ENCODE data around the gene NFKBIE.

NFKBIE gene

GRCh38 chr6:44300292-44300823 lies 35.0 kb upstream of the NFKBIE start:
- Mint-ChIP-seq H3K27ac (no peak overlapping the region), H3K27me3 (ENCODE audit: low read depth, poor library complexity) (peaks cover 40% of the 10 kb centered on the region), H3K4me1 (peaks cover 13% of the 10 kb centered on the region), H3K36me3 (ENCODE audit: low read depth) (peaks cover 44% of the 10 kb centered on the region), H3K9me3 (no peaks in the 10 kb centered on the region), H3K4me3 (no peak overlapping the region)
- DNase-seq, result no peak
- TF ChIP-seq, protein P1, sequence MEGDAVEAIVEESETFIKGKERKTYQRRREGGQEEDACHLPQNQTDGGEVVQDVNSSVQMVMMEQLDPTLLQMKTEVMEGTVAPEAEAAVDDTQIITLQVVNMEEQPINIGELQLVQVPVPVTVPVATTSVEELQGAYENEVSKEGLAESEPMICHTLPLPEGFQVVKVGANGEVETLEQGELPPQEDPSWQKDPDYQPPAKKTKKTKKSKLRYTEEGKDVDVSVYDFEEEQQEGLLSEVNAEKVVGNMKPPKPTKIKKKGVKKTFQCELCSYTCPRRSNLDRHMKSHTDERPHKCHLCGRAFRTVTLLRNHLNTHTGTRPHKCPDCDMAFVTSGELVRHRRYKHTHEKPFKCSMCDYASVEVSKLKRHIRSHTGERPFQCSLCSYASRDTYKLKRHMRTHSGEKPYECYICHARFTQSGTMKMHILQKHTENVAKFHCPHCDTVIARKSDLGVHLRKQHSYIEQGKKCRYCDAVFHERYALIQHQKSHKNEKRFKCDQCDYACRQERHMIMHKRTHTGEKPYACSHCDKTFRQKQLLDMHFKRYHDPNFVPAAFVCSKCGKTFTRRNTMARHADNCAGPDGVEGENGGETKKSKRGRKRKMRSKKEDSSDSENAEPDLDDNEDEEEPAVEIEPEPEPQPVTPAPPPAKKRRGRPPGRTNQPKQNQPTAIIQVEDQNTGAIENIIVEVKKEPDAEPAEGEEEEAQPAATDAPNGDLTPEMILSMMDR (IDR thresholded peaks at IDR 0.05), result no peak

DNA sequence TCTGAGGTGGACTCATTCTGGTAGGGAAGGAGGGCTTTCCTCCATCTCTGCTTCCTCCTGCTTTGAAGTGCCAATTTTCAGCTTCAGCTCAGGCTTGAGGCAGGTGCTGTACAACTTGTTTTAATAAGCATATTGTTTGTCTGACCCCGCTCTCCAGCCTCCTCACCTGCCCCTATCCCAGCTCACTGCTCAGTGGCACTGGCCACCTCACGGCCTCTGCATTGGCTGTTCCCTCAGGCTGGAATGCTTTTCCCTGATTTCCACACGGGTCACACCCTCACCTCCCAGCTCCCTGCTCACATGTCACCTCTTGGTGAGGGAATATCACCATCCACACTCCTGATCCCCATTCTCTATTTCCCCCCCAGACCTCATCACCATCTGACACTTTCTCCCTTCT lies 33.5 kb upstream of the NFKBIE start:
- Mint-ChIP-seq H3K27ac (no peak overlapping the region), H3K4me1 (peaks cover 7% of the 10 kb centered on the region), H3K4me3 (peak overlapping the region; percentile 27), H3K9me3 (no peaks in the 10 kb centered on the region), H3K27me3 (ENCODE audit: low read depth, poor library complexity) (peaks cover 54% of the 10 kb centered on the region), H3K36me3 (ENCODE audit: low read depth) (peaks cover 43% of the 10 kb centered on the region)
- TF ChIP-seq, protein P1 (IDR thresholded peaks at IDR 0.05), result no peak
- no peak for DNase-seq

DNA sequence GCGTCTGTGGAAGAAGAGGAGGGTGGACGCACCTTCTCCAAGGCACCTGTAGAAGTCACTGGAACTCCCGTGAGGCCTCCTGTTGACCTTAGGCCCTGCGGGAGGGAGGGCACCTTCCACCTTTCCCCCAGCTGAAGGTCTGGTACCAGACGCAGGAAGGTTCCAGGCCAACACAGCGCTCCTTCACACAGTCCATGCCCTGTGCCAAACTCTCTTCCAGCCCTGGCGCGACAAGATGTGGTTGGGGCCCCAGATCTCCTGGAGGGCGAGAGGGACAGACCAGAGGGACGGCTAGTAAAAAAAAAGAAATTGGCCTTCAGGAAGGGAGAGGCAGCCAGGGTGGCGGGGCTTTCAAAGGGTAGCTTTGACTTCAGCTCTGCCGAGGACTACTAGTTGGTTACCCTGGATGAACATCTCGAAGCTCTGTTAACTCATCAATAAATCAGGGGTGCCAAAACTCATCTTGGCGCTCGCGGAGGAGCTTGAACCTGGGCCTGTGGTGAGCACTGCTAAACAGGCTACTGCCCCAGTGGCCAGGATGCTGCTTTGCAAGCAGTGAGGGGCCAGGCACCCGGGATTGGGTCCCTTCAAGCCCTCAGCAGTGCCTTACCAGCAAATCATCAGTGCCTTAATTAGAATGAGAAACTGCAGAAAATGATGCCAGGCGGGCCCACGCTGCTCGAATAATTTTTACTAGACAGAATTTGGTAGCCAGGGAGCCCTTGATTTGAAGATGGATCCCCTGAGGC lies 32.9 kb upstream of the NFKBIE start:
- no peak for DNase-seq
- H3K9me3 Mint-ChIP-seq, result no peaks in the 10 kb centered on the region
- H3K4me3 Mint-ChIP-seq, result peak overlapping the region; percentile 81
- peaks cover 38% of the 10 kb centered on the region for H3K36me3 Mint-ChIP-seq (ENCODE audit: low read depth)
- peaks cover 7% of the 10 kb centered on the region for H3K4me1 Mint-ChIP-seq
- peaks cover 54% of the 10 kb centered on the region for H3K27me3 Mint-ChIP-seq (ENCODE audit: low read depth, poor library complexity)
- TF ChIP-seq, protein P1 (IDR thresholded peaks at IDR 0.05), result no peak
- H3K27ac Mint-ChIP-seq, result no peak overlapping the region

DNA sequence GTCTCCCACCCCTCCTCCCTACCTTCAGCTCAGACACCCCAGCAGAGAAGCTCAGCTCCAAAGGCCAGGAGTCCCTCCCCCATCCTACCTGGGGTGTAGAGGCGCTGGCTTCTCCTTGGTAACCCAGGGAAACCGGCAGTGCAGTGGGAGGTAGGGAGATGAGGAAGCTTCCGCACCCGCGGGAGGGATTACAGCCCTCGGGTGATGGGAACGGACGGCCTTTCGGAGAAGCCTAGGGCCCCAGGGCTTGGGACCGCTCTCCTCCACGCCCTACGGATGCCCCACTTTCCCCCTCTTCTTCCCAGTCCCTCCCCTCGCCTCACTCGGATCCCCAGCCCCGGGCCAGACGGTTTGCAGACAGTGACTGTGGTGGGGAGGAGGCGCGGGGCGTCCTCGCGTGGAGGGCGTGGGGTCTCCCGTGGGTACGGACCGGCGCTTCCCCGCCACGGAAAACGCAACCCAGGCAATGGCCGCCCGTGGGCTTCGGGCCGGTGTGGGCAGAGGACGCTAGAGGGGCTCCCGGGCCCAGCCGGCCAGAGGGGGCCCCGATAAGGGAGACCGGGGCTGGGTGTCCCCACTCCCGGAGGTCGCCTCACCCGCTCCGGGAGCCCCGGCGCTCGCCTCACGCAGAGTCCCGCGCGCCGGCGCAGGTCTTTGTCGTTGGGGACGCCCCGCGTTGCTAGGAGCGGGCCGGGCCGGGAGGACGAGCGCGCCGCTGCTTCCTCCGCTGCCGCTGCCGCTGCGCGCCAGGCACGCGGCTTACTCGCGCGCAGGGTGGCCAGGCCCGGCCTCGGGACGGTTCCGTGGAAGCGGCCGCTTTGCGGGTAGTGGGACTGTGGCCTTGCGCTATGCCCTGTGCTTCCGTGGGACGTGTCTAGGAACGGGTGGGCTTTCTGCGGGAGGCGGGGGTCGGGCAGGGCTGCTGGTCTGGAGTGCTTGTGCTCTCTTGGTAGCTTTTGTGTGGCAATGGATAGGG lies 32.0 kb upstream of the NFKBIE start:
- DNase-seq, result peak; percentile 80
- peak overlapping the region; percentile 81 for H3K4me3 Mint-ChIP-seq
- H3K27ac Mint-ChIP-seq, result no peak overlapping the region
- H3K27me3 Mint-ChIP-seq (ENCODE audit: low read depth, poor library complexity), result peaks cover 61% of the 10 kb centered on the region
- H3K4me1 Mint-ChIP-seq, result peaks cover 7% of the 10 kb centered on the region
- TF ChIP-seq, protein P1 (IDR thresholded peaks at IDR 0.05), result no peak
- H3K36me3 Mint-ChIP-seq (ENCODE audit: low read depth), result peaks cover 33% of the 10 kb centered on the region
- H3K9me3 Mint-ChIP-seq, result no peaks in the 10 kb centered on the region

DNA sequence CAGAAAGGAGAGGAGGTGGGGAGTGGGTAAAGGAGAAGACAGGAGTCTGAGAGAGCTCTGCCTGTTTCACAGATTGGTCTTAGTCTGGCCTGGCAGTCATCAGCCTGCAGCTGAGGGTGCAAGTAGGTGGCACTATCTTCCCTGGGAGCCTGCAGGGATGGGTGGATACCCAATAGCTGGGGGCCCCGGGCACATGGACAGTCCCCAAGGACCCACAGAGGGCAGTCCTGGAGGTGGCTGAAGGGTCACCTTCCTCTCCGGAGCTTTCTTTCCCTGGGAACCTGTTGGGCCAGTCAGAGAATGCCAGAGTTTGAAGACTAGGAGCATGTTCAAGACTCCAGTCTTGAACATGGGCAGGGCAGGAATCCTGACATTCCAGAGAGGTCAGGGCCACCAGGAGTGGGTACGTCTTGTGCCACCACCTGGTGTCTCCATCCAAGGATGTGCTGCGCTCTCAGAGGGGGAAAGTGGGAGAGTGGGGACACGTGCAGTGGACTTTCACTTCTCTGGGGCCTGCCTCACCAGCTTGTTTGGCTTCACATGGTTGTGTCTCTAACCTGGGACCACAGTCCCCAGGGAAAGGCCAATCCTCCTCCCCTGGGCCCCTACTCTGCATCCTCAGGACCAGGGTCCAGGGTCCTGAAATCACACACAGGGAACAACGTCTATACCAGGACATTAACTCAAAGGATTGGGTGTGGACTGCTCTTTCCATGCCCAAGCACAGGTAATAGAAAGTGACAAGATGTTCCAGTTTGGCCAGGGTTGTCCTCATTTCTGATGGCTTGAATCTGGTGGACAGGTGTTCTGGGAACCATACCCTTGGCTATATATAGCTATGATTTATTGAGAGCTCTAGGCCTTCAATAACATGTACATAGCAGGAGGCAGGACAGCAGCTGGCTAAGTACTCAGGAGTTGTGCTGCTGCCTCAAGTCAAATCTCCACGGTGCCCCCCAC lies 29.8 kb upstream of the NFKBIE start:
- Mint-ChIP-seq H3K27me3 (ENCODE audit: low read depth, poor library complexity) (peaks cover 67% of the 10 kb centered on the region), H3K4me1 (peaks cover 7% of the 10 kb centered on the region), H3K36me3 (ENCODE audit: low read depth) (peaks cover 14% of the 10 kb centered on the region), H3K27ac (no peak overlapping the region), H3K9me3 (no peaks in the 10 kb centered on the region), H3K4me3 (no peak overlapping the region)
- TF ChIP-seq, protein P1 (IDR thresholded peaks at IDR 0.05), result no peak
- no peak for DNase-seq

Measured in nephron progenitor cell (in vitro differentiated cells).